Fibroblast of lung (primary cell): ENCODE data around the gene C10orf90.

Source experiments
- CTCF ChIP-seq, 2 donors: IDR thresholded peaks in 1 of 2; conservative IDR thresholded peaks in 1 of 2; 1 replicate in 1 of 2; 2 replicates in 1 of 2; pipeline ENCODE4 v1.5.1; 2011 to 2012; ENCODE audit warnings: low read length in 2 of 2, control low read depth in 1 of 2, inconsistent platforms in 1 of 2, low read depth in 1 of 2, mild to moderate bottlenecking in 1 of 2
- EZH2 ChIP-seq: IDR thresholded peaks from 2 replicates; pipeline ENCODE4 v1.5.1; 2012; ENCODE audit warnings: low read length, control low read depth, mild to moderate bottlenecking; ENCODE audit errors: missing control alignments

DNA sequence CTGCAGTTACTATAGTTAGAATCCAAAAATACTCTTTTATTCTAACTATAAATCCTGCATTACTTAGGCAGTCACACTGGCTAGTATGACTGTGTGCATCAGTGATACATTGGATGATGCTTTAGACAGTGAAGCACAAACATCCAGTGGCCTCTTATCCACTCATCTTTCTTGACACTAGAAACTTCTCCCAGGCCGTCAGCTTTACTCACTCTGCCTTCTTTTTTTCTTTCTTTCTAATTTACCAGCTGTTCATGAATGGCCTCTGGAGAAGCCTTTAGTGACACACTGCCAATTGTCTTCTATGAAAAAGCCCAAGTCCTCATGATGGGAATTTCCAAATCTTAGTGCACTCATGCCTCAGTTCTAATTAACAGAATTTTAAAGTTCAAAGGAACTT is 26.2 kb upstream of the C10orf90 start:
- no peak for TF ChIP-seq CTCF (conservative IDR thresholded peaks at IDR 0.05 in 1 of 2, IDR thresholded peaks at IDR 0.05 in 1 of 2; ENCODE audit: low read depth in 1 of 2, low read length in 2 of 2)
- TF ChIP-seq EZH2, result no peak
